ENCODE measurements around the gene PGBD1. TPM values are rescaled to one million over a fixed set of nuclear protein-coding genes. Genes with fewer than 3 reads are reported as not detected.

PGBD1 gene
- total and polyA plus RNA-seq, 2 of the 13 experiments (the other 11 are each of a cell fraction or from before 2014, with no cell fraction given): 3.6 to 6.9 TPM

GRCh38 chr6:28251661-28252008 is 29.7 kb upstream of the PGBD1 start (continued):
- no peak for TF ChIP-seq REST (IDR thresholded peaks at IDR 0.05; ENCODE audit: borderline replicate concordance in 1 of 2, low read depth in 1 of 2, low read length in 2 of 2)
- no peak for TF ChIP-seq RXRA (CRISPR knock-in tag; IDR thresholded peaks at IDR 0.05)
- no peak for TF ChIP-seq THAP9 (CRISPR knock-in tag; IDR thresholded peaks at IDR 0.05; ENCODE audit: borderline replicate concordance)
- TF ChIP-seq DPF2 (CRISPR knock-in tag; IDR thresholded peaks at IDR 0.05; ENCODE audit: borderline replicate concordance, low read depth): no peak
- no peak for TF ChIP-seq DNMT1 (CRISPR knock-in tag; IDR thresholded peaks at IDR 0.05)
- TF ChIP-seq TAF1 (CRISPR knock-in tag; IDR thresholded peaks at IDR 0.05): no peak
- TF ChIP-seq ZNF768 (CRISPR knock-in tag; IDR thresholded peaks at IDR 0.05): peak; percentile 83

All from HepG2 (cell line).